Measurements from ENCODE around the gene CD151. TPM values are rescaled to one million over a fixed set of nuclear protein-coding genes. Genes with fewer than 3 reads are reported as not detected.

The CD151 gene
- total and polyA plus RNA-seq, 4 donors = 31.6 to 264 (median 124) TPM

DNA sequence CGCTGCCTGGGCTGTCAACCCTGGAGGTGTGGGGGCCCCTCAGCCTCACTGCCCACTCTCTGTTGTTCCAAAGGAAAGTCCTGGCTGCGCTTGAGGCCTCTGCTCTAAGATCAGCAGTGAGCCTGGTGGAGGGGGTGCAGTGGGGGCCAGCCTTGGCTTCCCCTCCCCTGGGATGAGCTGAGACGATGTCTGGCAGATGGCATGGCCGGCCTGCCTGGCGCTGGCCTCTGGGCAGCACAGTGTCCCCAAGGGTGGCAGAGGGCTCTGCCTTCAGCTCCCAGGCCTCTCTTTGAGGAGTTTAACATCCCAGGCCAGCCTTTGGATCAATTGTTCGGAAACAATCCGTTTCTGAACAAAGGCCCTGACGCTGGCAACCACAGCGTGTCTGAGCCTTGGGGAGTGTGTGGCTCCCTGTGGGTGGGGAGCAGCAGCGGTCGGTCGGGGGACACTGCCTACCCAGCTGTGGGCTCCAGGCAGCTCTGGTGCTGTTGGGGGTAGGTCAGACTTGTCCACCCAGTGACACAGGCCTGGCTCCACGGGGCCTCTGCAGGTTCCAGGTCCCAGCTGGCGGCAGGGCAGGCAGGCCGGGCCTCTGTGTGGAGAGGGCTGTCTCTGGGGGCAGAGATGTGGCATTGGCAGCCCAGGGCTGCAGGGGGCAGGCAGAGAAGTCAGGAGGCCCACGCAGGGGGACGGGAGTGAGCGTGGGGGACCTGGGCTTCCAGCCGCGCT lies 22.0 kb downstream of the CD151 start:
- TF ChIP-seq GABPA (IDR thresholded peaks at IDR 0.05 in 1 of 2, conservative IDR thresholded peaks at IDR 0.05 in 1 of 2) = no peak
- no peak for TF ChIP-seq EGR1 (IDR thresholded peaks at IDR 0.05; ENCODE audit: low read depth in 2 of 2)
- no peak for TF ChIP-seq YY1 (IDR thresholded peaks at IDR 0.05)
- TF ChIP-seq HNF4A (conservative IDR thresholded peaks at IDR 0.05) = no peak
- TF ChIP-seq FOXA2 (IDR thresholded peaks at IDR 0.05) = no peak
- TF ChIP-seq, protein P1, sequence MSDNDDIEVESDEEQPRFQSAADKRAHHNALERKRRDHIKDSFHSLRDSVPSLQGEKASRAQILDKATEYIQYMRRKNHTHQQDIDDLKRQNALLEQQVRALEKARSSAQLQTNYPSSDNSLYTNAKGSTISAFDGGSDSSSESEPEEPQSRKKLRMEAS (IDR thresholded peaks at IDR 0.05) = no peak
- no peaks in the 10 kb centered on the region for H3K36me3 ChIP-seq (ENCODE audit: control insufficient read depth in 4 of 4, insufficient read depth in 3 of 4, low read depth in 1 of 4, low read length in 3 of 4)
- H3K4me1 ChIP-seq (ENCODE audit: control insufficient read depth in 4 of 4, insufficient read depth in 4 of 4, low read length in 3 of 4) = peaks cover 0 to 7% (median 3%) of the 10 kb centered on the region in 4 donors
- no peak overlapping the region for H3K4me3 ChIP-seq (ENCODE audit: low read depth in 1 of 3, low read length in 3 of 3)
- H3K9ac ChIP-seq (ENCODE audit: low read depth in 1 of 2, low read length in 2 of 2) = no peak overlapping the region
- no peak for DNase-seq (ENCODE audit: low spot score)
- no peaks in the 10 kb centered on the region for H3K27me3 ChIP-seq (ENCODE audit: control insufficient read depth in 4 of 4, insufficient read depth in 4 of 4, low read length in 3 of 4)
- WGBS = 94% methylated on average over 20 of the region's 20 CpGs
- H3K9me3 ChIP-seq (ENCODE audit: control insufficient read depth in 4 of 4, low read length in 3 of 4) = no peaks in the 10 kb centered on the region
- no peak overlapping the region for H3K27ac ChIP-seq (ENCODE audit: low read depth in 1 of 2, low read length in 2 of 2)

DNA sequence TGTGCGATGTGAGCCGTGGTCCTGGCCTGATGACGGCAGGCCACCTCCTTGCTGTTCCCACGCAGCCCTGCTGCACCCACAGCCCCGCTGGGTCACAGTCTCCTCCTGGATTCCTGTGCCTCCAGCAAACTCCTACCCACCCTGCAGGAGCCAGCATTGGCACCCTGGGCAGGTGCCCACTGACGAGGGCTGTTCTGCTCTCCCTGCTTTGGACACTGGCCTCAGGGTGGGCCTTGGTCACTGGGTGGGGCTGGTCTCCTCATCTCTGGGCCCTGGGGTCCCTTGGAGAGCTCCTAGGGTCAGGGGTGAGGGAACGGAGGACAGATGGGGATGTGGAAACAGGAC lies 22.6 kb downstream of the CD151 start:
- no peak for TF ChIP-seq YY1 (IDR thresholded peaks at IDR 0.05)
- no peak for TF ChIP-seq FOXA1 (IDR thresholded peaks at IDR 0.05)
- TF ChIP-seq RXRA (IDR thresholded peaks at IDR 0.05) = no peak
- TF ChIP-seq, protein P2, sequence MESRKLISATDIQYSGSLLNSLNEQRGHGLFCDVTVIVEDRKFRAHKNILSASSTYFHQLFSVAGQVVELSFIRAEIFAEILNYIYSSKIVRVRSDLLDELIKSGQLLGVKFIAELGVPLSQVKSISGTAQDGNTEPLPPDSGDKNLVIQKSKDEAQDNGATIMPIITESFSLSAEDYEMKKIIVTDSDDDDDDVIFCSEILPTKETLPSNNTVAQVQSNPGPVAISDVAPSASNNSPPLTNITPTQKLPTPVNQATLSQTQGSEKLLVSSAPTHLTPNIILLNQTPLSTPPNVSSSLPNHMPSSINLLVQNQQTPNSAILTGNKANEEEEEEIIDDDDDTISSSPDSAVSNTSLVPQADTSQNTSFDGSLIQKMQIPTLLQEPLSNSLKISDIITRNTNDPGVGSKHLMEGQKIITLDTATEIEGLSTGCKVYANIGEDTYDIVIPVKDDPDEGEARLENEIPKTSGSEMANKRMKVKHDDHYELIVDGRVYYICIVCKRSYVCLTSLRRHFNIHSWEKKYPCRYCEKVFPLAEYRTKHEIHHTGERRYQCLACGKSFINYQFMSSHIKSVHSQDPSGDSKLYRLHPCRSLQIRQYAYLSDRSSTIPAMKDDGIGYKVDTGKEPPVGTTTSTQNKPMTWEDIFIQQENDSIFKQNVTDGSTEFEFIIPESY (IDR thresholded peaks at IDR 0.05) = no peak
- TF ChIP-seq HNF4G (IDR thresholded peaks at IDR 0.05) = no peak
- TF ChIP-seq, protein P3, sequence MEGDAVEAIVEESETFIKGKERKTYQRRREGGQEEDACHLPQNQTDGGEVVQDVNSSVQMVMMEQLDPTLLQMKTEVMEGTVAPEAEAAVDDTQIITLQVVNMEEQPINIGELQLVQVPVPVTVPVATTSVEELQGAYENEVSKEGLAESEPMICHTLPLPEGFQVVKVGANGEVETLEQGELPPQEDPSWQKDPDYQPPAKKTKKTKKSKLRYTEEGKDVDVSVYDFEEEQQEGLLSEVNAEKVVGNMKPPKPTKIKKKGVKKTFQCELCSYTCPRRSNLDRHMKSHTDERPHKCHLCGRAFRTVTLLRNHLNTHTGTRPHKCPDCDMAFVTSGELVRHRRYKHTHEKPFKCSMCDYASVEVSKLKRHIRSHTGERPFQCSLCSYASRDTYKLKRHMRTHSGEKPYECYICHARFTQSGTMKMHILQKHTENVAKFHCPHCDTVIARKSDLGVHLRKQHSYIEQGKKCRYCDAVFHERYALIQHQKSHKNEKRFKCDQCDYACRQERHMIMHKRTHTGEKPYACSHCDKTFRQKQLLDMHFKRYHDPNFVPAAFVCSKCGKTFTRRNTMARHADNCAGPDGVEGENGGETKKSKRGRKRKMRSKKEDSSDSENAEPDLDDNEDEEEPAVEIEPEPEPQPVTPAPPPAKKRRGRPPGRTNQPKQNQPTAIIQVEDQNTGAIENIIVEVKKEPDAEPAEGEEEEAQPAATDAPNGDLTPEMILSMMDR (IDR thresholded peaks at IDR 0.05; ENCODE audit: low read depth, low read length, missing input control) = no peak
- no peak for TF ChIP-seq SP1 (IDR thresholded peaks at IDR 0.05)
- no peak for TF ChIP-seq JUND (IDR thresholded peaks at IDR 0.05)
- no peak for TF ChIP-seq FOXA2 (IDR thresholded peaks at IDR 0.05)
- Histone ChIP-seq H3K27ac (ENCODE audit: low read depth in 1 of 2, low read length in 2 of 2) (no peak overlapping the region), H3K36me3 (ENCODE audit: control insufficient read depth in 4 of 4, insufficient read depth in 3 of 4, low read depth in 1 of 4, low read length in 3 of 4) (no peaks in the 10 kb centered on the region), H3K4me3 (ENCODE audit: low read depth in 1 of 3, low read length in 3 of 3) (no peak overlapping the region), H3K9me3 (ENCODE audit: control insufficient read depth in 4 of 4, low read length in 3 of 4) (no peaks in the 10 kb centered on the region), H3K9ac (ENCODE audit: low read depth in 1 of 2, low read length in 2 of 2) (no peak overlapping the region), H3K4me1 (ENCODE audit: control insufficient read depth in 4 of 4, insufficient read depth in 4 of 4, low read length in 3 of 4) (peaks cover 0 to 7% (median 3%) of the 10 kb centered on the region in 4 donors), H3K27me3 (ENCODE audit: control insufficient read depth in 4 of 4, insufficient read depth in 4 of 4, low read length in 3 of 4) (no peaks in the 10 kb centered on the region)
- WGBS = 93% methylated on average over 7 of the region's 7 CpGs
- no peak for DNase-seq (ENCODE audit: low spot score)

DNA sequence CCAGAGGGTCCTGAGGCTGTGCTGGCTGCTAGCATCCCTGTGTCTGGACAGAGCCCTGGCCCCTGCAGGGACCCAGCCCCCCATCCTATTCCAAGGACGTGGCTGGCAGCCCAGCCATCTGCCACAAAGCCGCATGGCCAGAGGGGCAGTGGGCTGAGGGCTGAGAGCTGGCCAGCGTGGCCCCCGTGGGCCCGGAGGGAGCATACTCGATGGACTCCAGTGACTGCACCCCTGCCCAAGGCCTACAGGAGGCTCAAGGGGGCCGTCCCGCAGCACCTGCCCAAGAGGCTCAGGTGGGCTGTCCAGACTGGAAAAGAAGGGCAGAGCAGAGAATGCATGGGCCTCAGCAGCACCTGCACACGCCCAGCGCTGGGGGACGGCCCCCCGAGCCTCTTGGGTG lies 23.0 kb downstream of the CD151 start:
- H3K9me3 ChIP-seq (ENCODE audit: control insufficient read depth in 4 of 4, low read length in 3 of 4) = no peaks in the 10 kb centered on the region
- H3K4me1 ChIP-seq (ENCODE audit: control insufficient read depth in 4 of 4, insufficient read depth in 4 of 4, low read length in 3 of 4) = peaks cover 0 to 7% (median 3%) of the 10 kb centered on the region in 4 donors
- no peaks in the 10 kb centered on the region for H3K27me3 ChIP-seq (ENCODE audit: control insufficient read depth in 4 of 4, insufficient read depth in 4 of 4, low read length in 3 of 4)
- DNase-seq (ENCODE audit: low spot score) = no peak
- no peak overlapping the region for H3K27ac ChIP-seq (ENCODE audit: low read depth in 1 of 2, low read length in 2 of 2)
- H3K36me3 ChIP-seq (ENCODE audit: control insufficient read depth in 4 of 4, insufficient read depth in 3 of 4, low read depth in 1 of 4, low read length in 3 of 4) = no peaks in the 10 kb centered on the region
- H3K9ac ChIP-seq (ENCODE audit: low read depth in 1 of 2, low read length in 2 of 2) = no peak overlapping the region
- TF ChIP-seq SP1 (IDR thresholded peaks at IDR 0.05) (no peak), HNF4G (IDR thresholded peaks at IDR 0.05) (no peak)
- no peak overlapping the region for H3K4me3 ChIP-seq (ENCODE audit: low read depth in 1 of 3, low read length in 3 of 3)
- 94% methylated on average over 12 of the region's 12 CpGs for WGBS

Data from liver (tissue), 9 donors.